GM19238 (cell line): Measurements from ENCODE around the gene GAGE12D.
"Not testable (repeated sequence)": the region's sequence is repeated elsewhere in the genome, so short reads cannot be mapped to it uniquely, and the experiment has no call there.

Source experiments
- DNase-seq: peaks from one replicate; pipeline ENCODE4 v3.0.0; 2011; ENCODE audit warnings: low spot score; ENCODE audit not compliant: insufficient read length

GAGE12D gene

GRCh38 chrX:49541433-49541832, at the start of gene GAGE12D:
TSS of gene GAGE12D (plus strand) at chrX:49541733. CDS start at chrX:49542888, 1,155 bp downstream.
- not testable (repeated sequence) for DNase-seq

DNA sequence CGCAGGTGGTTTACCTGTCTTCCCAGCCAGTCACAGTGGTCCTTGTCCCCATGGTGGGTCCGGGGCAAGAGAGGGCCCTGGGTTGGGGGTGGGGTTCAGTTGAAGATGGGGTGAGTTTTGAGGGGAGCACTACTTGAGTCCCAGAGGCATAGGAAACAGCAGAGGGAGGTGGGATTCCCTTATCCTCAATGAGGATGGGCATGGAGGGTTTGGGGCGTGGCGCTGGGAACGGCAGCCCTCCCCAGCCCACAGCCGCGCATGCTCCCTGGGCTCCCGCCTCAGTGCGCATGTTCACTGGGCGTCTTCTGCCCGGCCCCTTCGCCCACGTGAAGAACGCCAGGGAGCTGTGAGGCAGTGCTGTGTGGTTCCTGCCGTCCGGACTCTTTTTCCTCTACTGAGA, 9.7 kb upstream of the GAGE12D start, which contains the start of gene GAGE12C:
TSS of gene GAGE12C (plus strand) at position 301 of the 400 bp plus-strand sequence. CDS start 1,155 bp downstream, outside the sequence.
- not testable (repeated sequence) for DNase-seq

GRCh38 chrX:49550989-49551388, 9.5 kb downstream of the GAGE12D start, which contains the start of gene GAGE12E:
TSS of gene GAGE12E (plus strand) at chrX:49551289. CDS start at chrX:49552444, 1,155 bp downstream.
- not testable (repeated sequence) for DNase-seq

- not testable (repeated sequence) for DNase-seq
These were observed 19.0 kb downstream of the GAGE12D start, which contains the start of gene GAGE12F for GRCh38 chrX:49560542-49560941. TSS of gene GAGE12F (plus strand) at chrX:49560842. CDS start at chrX:49561997, 1,155 bp downstream.

DNA sequence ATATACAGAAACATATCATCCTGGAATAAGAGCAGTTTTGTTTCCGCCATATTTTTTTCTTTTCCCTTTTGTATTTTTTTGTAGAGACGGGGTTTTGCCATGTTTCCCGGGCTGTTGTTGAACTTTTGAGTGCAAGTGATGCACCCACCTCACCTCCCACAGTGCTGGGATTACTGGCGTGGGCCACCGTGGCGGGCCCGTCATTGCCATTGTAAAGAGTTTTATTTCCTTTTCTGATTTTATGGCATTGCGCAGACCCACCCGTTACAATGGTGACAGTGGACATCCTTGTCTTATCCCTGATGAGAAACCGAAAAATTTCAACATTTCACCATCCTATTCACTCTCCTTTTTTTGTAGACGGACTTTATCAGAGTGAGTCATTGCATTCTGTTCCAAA, 27.2 kb downstream of the GAGE12D start:
- not testable (repeated sequence) for DNase-seq

DNA sequence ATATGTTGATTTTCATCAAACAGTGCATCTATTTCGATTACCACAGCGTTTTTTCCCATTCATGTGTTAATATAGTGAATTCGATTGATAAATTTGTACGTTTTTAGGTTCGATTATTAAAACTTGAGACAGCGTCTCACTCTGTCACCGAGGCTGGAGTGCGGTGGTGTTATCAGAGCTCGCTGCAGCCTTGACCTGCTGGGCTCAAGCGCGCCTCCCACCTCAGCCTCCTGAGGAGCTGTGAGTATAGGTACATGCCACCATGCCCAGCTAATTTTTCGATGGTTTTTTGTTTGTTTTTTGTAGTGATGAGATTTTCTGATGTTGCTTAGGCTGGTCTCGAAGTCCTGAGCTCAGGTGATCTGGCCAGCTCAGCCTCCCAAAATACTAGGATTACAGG, 27.6 kb downstream of the GAGE12D start:
- not testable (repeated sequence) for DNase-seq

- not testable (repeated sequence) for DNase-seq
These were observed 28.6 kb downstream of the GAGE12D start, which contains the start of gene GAGE12G for GRCh38 chrX:49570100-49570499. TSS of gene GAGE12G (plus strand) at chrX:49570400. CDS start at chrX:49571555, 1,155 bp downstream.

GRCh38 chrX:49579649-49580048, 38.1 kb downstream of the GAGE12D start, which contains the start of gene GAGE12H:
TSS of gene GAGE12H (plus strand) at chrX:49579949. CDS start at chrX:49581104, 1,155 bp downstream.
- DNase-seq = not testable (repeated sequence)

- DNase-seq = not testable (repeated sequence)
These were observed 47.7 kb downstream of the GAGE12D start, which contains the start of gene GAGE2A for GRCh38 chrX:49589196-49589595. TSS of gene GAGE2A (plus strand) at chrX:49589496. CDS start at chrX:49590651, 1,155 bp downstream.

DNA sequence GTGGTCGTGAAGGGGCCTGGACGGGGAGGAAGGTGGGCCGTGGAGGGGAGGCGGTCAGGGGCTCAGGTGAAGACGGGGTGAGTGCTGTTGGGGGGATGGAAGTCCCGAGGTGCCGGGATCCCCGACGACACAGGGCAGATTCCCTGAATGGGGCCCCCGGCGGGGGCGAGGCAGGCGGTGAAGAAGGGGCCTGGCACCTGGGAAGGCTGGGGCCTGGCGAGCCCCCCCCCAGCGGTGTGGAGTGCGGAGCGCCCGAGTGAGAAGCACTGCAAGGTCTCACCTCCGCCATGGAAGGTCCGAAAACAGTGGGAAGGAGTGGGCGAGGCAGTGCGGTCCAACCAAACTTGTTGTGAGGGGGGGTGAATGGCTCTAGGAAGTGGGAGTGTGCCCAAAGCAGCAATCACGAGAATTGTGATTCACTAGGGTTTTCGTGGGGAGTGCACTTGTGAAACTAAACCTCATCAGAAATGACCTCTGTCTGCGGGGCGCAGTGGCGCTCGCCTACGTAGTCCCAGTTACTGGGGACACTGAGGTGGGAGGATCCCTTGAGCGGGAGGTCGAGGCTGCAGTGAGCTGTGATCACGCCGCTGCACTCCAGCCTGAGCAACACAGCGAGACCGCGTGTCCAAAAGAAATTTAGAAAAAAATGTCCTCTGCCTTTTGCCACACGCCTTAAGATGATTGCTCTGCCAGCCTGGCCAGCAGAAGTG, 48.4 kb downstream of the GAGE12D start:
- not testable (repeated sequence) for DNase-seq

DNA sequence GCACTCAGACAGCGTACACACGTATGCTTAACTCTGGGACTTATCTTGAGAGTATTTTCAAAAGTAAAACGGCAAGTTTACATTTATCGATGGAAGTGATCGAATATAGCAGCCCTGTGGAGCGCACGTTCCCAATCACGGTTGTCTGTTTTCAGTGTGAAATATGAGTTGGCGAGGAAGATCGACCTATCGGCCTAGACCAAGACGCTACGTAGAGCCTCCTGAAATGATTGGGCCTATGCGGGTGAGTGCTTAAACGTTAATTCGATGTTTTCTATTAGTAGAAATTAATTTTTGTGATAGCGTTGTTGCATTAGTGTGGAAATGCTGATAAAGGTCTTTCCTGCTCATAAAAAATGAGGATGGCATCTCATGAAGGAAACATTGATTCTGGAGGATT, 49.0 kb downstream of the GAGE12D start:
- not testable (repeated sequence) for DNase-seq
